ENCODE data around the gene MCCD1. TPM values are rescaled to one million over a fixed set of nuclear protein-coding genes. Genes with fewer than 3 reads are reported as not detected.
"Not testable (repeated sequence)": the region's sequence is repeated elsewhere in the genome, so short reads cannot be mapped to it uniquely, and the experiment has no call there.

MCCD1 gene, protein sequence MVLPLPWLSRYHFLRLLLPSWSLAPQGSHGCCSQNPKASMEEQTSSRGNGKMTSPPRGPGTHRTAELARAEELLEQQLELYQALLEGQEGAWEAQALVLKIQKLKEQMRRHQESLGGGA
- total RNA-seq = not detected
- polyA plus RNA-seq = not detected
- long read RNA-seq, donor 1 = 0 reads
- long read RNA-seq, donor 2 = 0 reads
- long read RNA-seq, donor 3 = 0 reads
- long read RNA-seq, donor 4, partial matches to known transcripts = 316 of 446 reads
- long read RNA-seq, donor 4, other reads (novel, unspliced or antisense) = 130 of 446 reads
- long read RNA-seq, donor 5, transcript MCCD1-201 (2 exons, 955 nt) = major isoform, 8 of 30 reads
- long read RNA-seq, donor 5, partial matches to known transcripts = 22 of 30 reads
- long read RNA-seq, donor 5, other reads (novel, unspliced or antisense) = 0 of 30 reads
- long read RNA-seq, donor 6 = 0 reads
- long read RNA-seq, donor 7, partial matches to known transcripts = 334 of 361 reads
- long read RNA-seq, donor 7, other reads (novel, unspliced or antisense) = 27 of 361 reads
- long read RNA-seq, donor 8, partial matches to known transcripts = 54 of 90 reads
- long read RNA-seq, donor 8, other reads (novel, unspliced or antisense) = 36 of 90 reads
- long read RNA-seq, donor 9, partial matches to known transcripts = 132 of 218 reads
- long read RNA-seq, donor 9, other reads (novel, unspliced or antisense) = 86 of 218 reads
- long read RNA-seq, donor 10, partial matches to known transcripts = 161 of 191 reads
- long read RNA-seq, donor 10, other reads (novel, unspliced or antisense) = 29 of 191 reads

- Histone ChIP-seq H3K27ac (ENCODE audit: low read depth in 1 of 2, low read length in 1 of 2) (no peak within 1 kb of the TSS), H3K4me1 (ENCODE audit: control insufficient read depth in 2 of 2, insufficient read depth in 2 of 2, low read length in 2 of 2) (no peaks in the 10 kb centered on the region), H3K36me3 (ENCODE audit: control insufficient read depth in 2 of 2, insufficient read depth in 2 of 2, low read length in 1 of 2) (peaks cover 46 to 52% of the 10 kb centered on the region in 2 donors), H3K9me3 (ENCODE audit: control insufficient read depth in 2 of 2, insufficient read depth in 1 of 2, low read length in 1 of 2) (no peaks in the 10 kb centered on the region), H3K4me3 (ENCODE audit: low read length in 2 of 2) (no peak within 1 kb of the TSS), H3K27me3 (ENCODE audit: control insufficient read depth in 2 of 2, insufficient read depth in 1 of 2, low read length in 1 of 2) (no peaks in the 10 kb centered on the region)
- WGBS = 89% methylated on average over 7 of the region's 7 CpGs
- no peak for DNase-seq (ENCODE audit: low read depth in 6 of 9, low spot score in 9 of 9)
Observed at GRCh38 chr6:31528821-31529328, at the start of gene MCCD1. Gene MCCD1 (plus strand): TSS chr6:31528962. CDS start chr6:31529015, 53 bp downstream.

- H3K4me1 ChIP-seq (ENCODE audit: control insufficient read depth in 2 of 2, insufficient read depth in 2 of 2, low read length in 2 of 2) = peaks cover 0 to 3% of the 10 kb centered on the region in 2 donors
- DNase-seq (ENCODE audit: low read depth in 6 of 9, low spot score in 9 of 9) = no peak
Observed at GRCh38 chr6:31479151-31479932, 49.4 kb upstream of the MCCD1 start.

DNA sequence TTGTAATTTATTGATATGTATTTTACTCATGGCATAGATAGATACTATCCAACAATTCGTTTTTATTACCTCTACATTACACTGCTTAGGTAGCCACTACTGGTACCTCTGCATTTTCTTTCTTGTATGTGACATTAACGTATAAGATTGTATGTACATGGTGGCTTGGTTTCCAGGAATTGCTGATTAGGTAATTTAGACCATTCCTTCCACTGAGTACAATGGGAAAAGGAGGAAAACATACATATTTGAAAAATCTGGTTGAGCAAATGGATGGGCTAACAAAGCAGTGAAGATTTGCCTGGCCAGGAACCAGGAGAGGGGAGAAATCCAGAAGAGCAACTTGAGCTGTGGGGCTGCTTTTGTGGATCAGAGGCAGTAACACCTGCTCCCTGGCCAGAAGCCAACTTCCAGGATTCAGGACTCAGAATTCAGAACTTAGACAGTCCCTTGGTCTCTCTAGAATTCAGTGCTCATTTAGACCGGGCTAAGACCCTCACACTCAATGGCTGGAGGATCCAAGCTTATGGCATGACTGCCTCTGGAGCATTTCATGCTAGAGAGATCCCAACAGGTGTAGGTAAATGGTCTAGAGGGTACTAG lies 48.7 kb upstream of the MCCD1 start:
- Histone ChIP-seq H3K4me3 (ENCODE audit: low read length in 2 of 2) (no peak overlapping the region), H3K27me3 (ENCODE audit: control insufficient read depth in 2 of 2, insufficient read depth in 1 of 2, low read length in 1 of 2) (no peaks in the 10 kb centered on the region), H3K36me3 (ENCODE audit: control insufficient read depth in 2 of 2, insufficient read depth in 2 of 2, low read length in 1 of 2) (no peaks in the 10 kb centered on the region), H3K9me3 (ENCODE audit: control insufficient read depth in 2 of 2, insufficient read depth in 1 of 2, low read length in 1 of 2) (no peaks in the 10 kb centered on the region), H3K4me1 (ENCODE audit: control insufficient read depth in 2 of 2, insufficient read depth in 2 of 2, low read length in 2 of 2) (peaks cover 0 to 3% of the 10 kb centered on the region in 2 donors), H3K27ac (ENCODE audit: low read depth in 1 of 2, low read length in 1 of 2) (no peak overlapping the region)
- no peak for DNase-seq (ENCODE audit: low read depth in 6 of 9, low spot score in 9 of 9)
- 94% methylated on average over 3 of the region's 3 CpGs for WGBS

More at GRCh38 chr6:31479151-31479932, 49.4 kb upstream of the MCCD1 start:
- Histone ChIP-seq H3K27ac (ENCODE audit: low read depth in 1 of 2, low read length in 1 of 2) (no peak overlapping the region), H3K9me3 (ENCODE audit: control insufficient read depth in 2 of 2, insufficient read depth in 1 of 2, low read length in 1 of 2) (no peaks in the 10 kb centered on the region), H3K36me3 (ENCODE audit: control insufficient read depth in 2 of 2, insufficient read depth in 2 of 2, low read length in 1 of 2) (no peaks in the 10 kb centered on the region), H3K4me3 (ENCODE audit: low read length in 2 of 2) (no peak overlapping the region), H3K27me3 (ENCODE audit: control insufficient read depth in 2 of 2, insufficient read depth in 1 of 2, low read length in 1 of 2) (no peaks in the 10 kb centered on the region)
- 96% methylated on average over 5 of the region's 5 CpGs for WGBS

DNA sequence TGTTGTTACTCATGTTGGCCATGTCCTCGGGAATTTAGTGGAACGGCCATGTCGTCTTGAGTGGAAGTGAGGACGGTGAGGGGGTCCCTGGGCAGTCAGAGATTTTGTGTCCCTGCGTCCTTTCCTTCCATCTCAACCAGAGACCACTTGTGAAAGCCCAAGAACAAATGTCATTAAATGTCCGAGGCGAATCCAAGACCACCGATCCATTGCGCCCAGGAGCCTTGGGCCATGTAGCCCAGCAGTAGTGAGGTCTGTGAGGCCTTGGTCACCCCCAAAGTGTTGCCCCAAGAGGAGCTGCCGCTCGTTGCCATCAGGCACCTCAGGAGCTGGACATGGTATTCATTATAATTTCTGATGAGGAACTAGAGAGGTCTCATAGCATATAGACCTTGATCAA lies 48.2 kb upstream of the MCCD1 start:
- no peak for DNase-seq (ENCODE audit: low read depth in 6 of 9, low spot score in 9 of 9)
- Histone ChIP-seq H3K27me3 (ENCODE audit: control insufficient read depth in 2 of 2, insufficient read depth in 1 of 2, low read length in 1 of 2) (no peaks in the 10 kb centered on the region), H3K4me1 (ENCODE audit: control insufficient read depth in 2 of 2, insufficient read depth in 2 of 2, low read length in 2 of 2) (peaks cover 0 to 3% of the 10 kb centered on the region in 2 donors), H3K9me3 (ENCODE audit: control insufficient read depth in 2 of 2, insufficient read depth in 1 of 2, low read length in 1 of 2) (no peaks in the 10 kb centered on the region), H3K36me3 (ENCODE audit: control insufficient read depth in 2 of 2, insufficient read depth in 2 of 2, low read length in 1 of 2) (no peaks in the 10 kb centered on the region), H3K27ac (ENCODE audit: low read depth in 1 of 2, low read length in 1 of 2) (no peak overlapping the region), H3K4me3 (ENCODE audit: low read length in 2 of 2) (no peak overlapping the region)
- 94% methylated on average over 11 of the region's 11 CpGs for WGBS

GRCh38 chr6:31483392-31483791 lies 45.4 kb upstream of the MCCD1 start:
- no peak for DNase-seq (ENCODE audit: low read depth in 6 of 9, low spot score in 9 of 9)
- no peaks in the 10 kb centered on the region for H3K36me3 ChIP-seq (ENCODE audit: control insufficient read depth in 2 of 2, insufficient read depth in 2 of 2, low read length in 1 of 2)
- no peaks in the 10 kb centered on the region for H3K27me3 ChIP-seq (ENCODE audit: control insufficient read depth in 2 of 2, insufficient read depth in 1 of 2, low read length in 1 of 2)
- H3K9me3 ChIP-seq (ENCODE audit: control insufficient read depth in 2 of 2, insufficient read depth in 1 of 2, low read length in 1 of 2) = no peaks in the 10 kb centered on the region
- H3K4me1 ChIP-seq (ENCODE audit: control insufficient read depth in 2 of 2, insufficient read depth in 2 of 2, low read length in 2 of 2) = no peaks in the 10 kb centered on the region
- no peak overlapping the region for H3K27ac ChIP-seq (ENCODE audit: low read depth in 1 of 2, low read length in 1 of 2)
- H3K4me3 ChIP-seq (ENCODE audit: low read length in 2 of 2) = no peak overlapping the region
- 96% methylated on average over 2 of the region's 2 CpGs for WGBS

DNA sequence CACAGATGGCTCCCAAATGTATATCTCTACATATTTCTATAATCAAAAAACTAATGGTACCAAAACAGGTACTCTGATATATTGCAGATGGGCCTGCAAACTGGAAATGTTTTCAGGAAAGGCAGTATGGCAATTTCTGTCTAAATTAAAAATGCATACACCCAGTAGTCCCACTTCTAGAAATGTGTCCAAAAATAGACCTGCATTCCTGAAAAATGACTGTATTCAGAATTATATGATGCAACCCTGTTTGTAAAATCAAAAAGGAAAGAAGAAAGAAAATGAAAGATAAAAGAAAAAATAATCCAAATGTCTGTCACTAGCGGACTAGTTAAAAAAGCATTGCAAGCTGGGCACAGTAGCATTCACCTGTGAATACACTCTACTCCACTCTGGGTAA lies 43.7 kb upstream of the MCCD1 start:
- Histone ChIP-seq H3K27ac (ENCODE audit: low read depth in 1 of 2, low read length in 1 of 2) (no peak overlapping the region), H3K36me3 (ENCODE audit: control insufficient read depth in 2 of 2, insufficient read depth in 2 of 2, low read length in 1 of 2) (no peaks in the 10 kb centered on the region), H3K4me3 (ENCODE audit: low read length in 2 of 2) (no peak overlapping the region), H3K4me1 (ENCODE audit: control insufficient read depth in 2 of 2, insufficient read depth in 2 of 2, low read length in 2 of 2) (no peaks in the 10 kb centered on the region), H3K9me3 (ENCODE audit: control insufficient read depth in 2 of 2, insufficient read depth in 1 of 2, low read length in 1 of 2) (no peaks in the 10 kb centered on the region), H3K27me3 (ENCODE audit: control insufficient read depth in 2 of 2, insufficient read depth in 1 of 2, low read length in 1 of 2) (no peaks in the 10 kb centered on the region)
- WGBS = 75% methylated on average over 1 of the region's 1 CpG
- no peak for DNase-seq (ENCODE audit: low read depth in 6 of 9, low spot score in 9 of 9)

DNA sequence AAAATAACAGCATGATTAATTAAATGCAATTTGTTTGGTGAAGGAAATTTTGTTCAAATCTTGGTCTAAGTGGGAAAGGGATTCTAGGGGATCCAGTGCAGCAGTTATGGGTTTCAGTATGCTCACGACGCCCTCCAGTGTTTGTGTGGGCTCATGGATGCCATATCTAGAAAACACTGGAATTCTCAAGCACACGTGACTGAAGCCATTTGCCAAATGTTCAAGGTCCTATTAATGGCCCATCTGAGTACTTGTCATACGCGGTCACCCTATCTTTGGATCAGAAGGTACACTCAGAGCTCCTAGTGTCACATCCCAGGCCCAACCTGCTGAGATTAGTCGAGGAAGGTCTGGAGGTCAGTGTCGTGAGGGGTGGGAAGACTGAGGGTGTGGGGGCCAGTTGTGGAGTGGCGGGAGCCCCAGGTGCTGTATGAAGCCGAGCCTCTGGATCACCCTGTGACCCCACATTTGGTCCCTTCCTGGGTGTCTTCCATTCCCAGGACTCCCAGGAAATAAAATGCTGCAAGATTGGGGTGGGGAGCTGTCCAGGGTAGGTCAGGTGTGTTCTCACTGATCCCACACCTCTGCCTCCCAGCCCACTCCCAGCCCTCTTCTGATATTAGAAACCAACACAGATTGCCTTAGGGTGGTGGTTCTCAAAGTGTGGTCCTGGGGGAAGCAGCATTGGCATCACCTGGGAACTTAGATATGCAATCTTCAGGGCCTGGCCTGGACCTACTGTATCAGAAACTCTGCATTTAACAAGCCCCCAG lies 42.5 kb upstream of the MCCD1 start:
- not testable (repeated sequence) for H3K27ac ChIP-seq (ENCODE audit: low read depth in 1 of 2, low read length in 1 of 2); DNase-seq (ENCODE audit: low read depth in 6 of 9, low spot score in 9 of 9); H3K4me3 ChIP-seq (ENCODE audit: low read length in 2 of 2); H3K4me1 ChIP-seq (ENCODE audit: control insufficient read depth in 2 of 2, insufficient read depth in 2 of 2, low read length in 2 of 2); H3K9me3 ChIP-seq (ENCODE audit: control insufficient read depth in 2 of 2, insufficient read depth in 1 of 2, low read length in 1 of 2); H3K36me3 ChIP-seq (ENCODE audit: control insufficient read depth in 2 of 2, insufficient read depth in 2 of 2, low read length in 1 of 2); H3K27me3 ChIP-seq (ENCODE audit: control insufficient read depth in 2 of 2, insufficient read depth in 1 of 2, low read length in 1 of 2)
- WGBS = no CpG with 5 or more reads among the region's 9 CpGs

DNA sequence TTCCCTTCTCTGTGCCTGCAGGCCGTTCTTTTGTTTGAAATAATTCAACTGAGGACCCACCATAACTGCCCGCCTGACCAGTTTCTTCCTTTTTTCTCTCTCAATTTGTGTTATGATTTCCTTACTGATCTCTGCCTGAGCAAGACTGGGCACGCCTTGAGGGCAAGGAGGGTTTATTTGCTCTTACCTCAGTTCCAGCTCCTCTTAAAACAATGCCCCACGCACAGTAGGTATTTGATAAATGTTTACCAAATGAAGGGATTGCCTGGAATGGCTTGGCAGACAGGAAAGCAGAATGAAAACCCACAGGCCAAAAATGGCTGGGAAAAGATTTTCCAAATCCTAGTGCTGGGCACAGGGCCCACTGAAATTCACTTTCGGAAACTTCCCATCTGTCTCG lies 41.1 kb upstream of the MCCD1 start:
- DNase-seq (ENCODE audit: low read depth in 6 of 9, low spot score in 9 of 9); H3K4me1 ChIP-seq (ENCODE audit: control insufficient read depth in 2 of 2, insufficient read depth in 2 of 2, low read length in 2 of 2); H3K27ac ChIP-seq (ENCODE audit: low read depth in 1 of 2, low read length in 1 of 2); H3K9me3 ChIP-seq (ENCODE audit: control insufficient read depth in 2 of 2, insufficient read depth in 1 of 2, low read length in 1 of 2); H3K36me3 ChIP-seq (ENCODE audit: control insufficient read depth in 2 of 2, insufficient read depth in 2 of 2, low read length in 1 of 2); H3K27me3 ChIP-seq (ENCODE audit: control insufficient read depth in 2 of 2, insufficient read depth in 1 of 2, low read length in 1 of 2); H3K4me3 ChIP-seq (ENCODE audit: low read length in 2 of 2): not testable (repeated sequence)
- WGBS = 90% methylated on average over 6 of the region's 6 CpGs
